HG03558 (cell line): Measurements from ENCODE around the gene CEP57.
A peak's percentile ranks its signal among the peaks of the same experiment; 100 is the strongest.
"Not testable (repeated sequence)": the region's sequence is repeated elsewhere in the genome, so short reads cannot be mapped to it uniquely, and the experiment has no call there.

Experiments used
- ATAC-seq: cut with Tn5 transposase; IDR thresholded peaks from one replicate; pipeline ENCODE4 v1.9.1; 2021; ENCODE audit warnings: moderate number of reproducible peaks; ENCODE audit not compliant: unreplicated experiment; ENCODE audit errors: extremely low read depth

The CEP57 gene

GRCh38 chr11:95795627-95796295 lies 5.5 kb downstream of the CEP57 start:
- ATAC-seq = no peak

- no peak for ATAC-seq
Observed at GRCh38 chr11:95796501-95796900, 6.2 kb downstream of the CEP57 start.

- ATAC-seq = no peak
Observed at GRCh38 chr11:95799546-95799945, 9.2 kb downstream of the CEP57 start.

- no peak for ATAC-seq
Observed at GRCh38 chr11:95800438-95800837, 10.1 kb downstream of the CEP57 start.

GRCh38 chr11:95802806-95803205 lies 12.5 kb downstream of the CEP57 start:
- ATAC-seq = no peak

- no peak for ATAC-seq
Observed at GRCh38 chr11:95803973-95804372, 13.7 kb downstream of the CEP57 start.

- ATAC-seq = no peak
Observed at GRCh38 chr11:95805869-95806268, 15.6 kb downstream of the CEP57 start.

- ATAC-seq = not testable (repeated sequence)
Observed at GRCh38 chr11:95806464-95806863, 16.2 kb downstream of the CEP57 start.

GRCh38 chr11:95811052-95811451 lies 20.8 kb downstream of the CEP57 start:
- not testable (repeated sequence) for ATAC-seq

GRCh38 chr11:95816037-95816436 lies 25.7 kb downstream of the CEP57 start:
- no peak for ATAC-seq

GRCh38 chr11:95821640-95822039 lies 31.3 kb downstream of the CEP57 start:
- ATAC-seq = no peak

- ATAC-seq = no peak
Observed at GRCh38 chr11:95827696-95828095, 37.4 kb downstream of the CEP57 start.

GRCh38 chr11:95829580-95830259 lies 39.4 kb downstream of the CEP57 start:
- ATAC-seq = no peak

- ATAC-seq = no peak
Observed at GRCh38 chr11:95831198-95831883, 41.0 kb downstream of the CEP57 start.

- no peak for ATAC-seq
Observed at GRCh38 chr11:95832763-95833162, 42.5 kb downstream of the CEP57 start.

- no peak for ATAC-seq
Observed at GRCh38 chr11:95833378-95833777, 43.1 kb downstream of the CEP57 start.

GRCh38 chr11:95835351-95835750 lies 45.1 kb downstream of the CEP57 start:
- ATAC-seq = no peak

- peak; percentile 82 for ATAC-seq
Observed at GRCh38 chr11:95835768-95836488, 45.6 kb downstream of the CEP57 start.

GRCh38 chr11:95845167-95845566 lies 54.9 kb downstream of the CEP57 start:
- ATAC-seq = no peak

- peak; percentile 56 for ATAC-seq
Observed at GRCh38 chr11:95849087-95849825, 59.0 kb downstream of the CEP57 start.
